Breast epithelium (tissue), 4 donors: ENCODE results near the gene PHACTR4. TPM values are rescaled to one million over a fixed set of nuclear protein-coding genes. Genes with fewer than 3 reads are reported as not detected.

Experiments used
- DNase-seq, 2 donors: peaks; one replicate each; pipeline ENCODE4 v3.0.0-alpha.2; 2019; ENCODE audit warnings: low spot score in 2 of 2
- H3K27ac ChIP-seq, 2 donors: fragments of 200-600 bp; sonication (generic) in 1 of 2; one replicate each; pipeline ENCODE4 v1.5.1; 2016 to 2019; ENCODE audit warnings: mild to moderate bottlenecking in 1 of 2
- H3K27me3 ChIP-seq, 2 donors: fragments of 200-600 bp; sonication (generic) in 1 of 2; one replicate each; pipeline versions ENCODE4 v1.5.1 to v1.6.0; 2017 to 2019; ENCODE audit warnings: control low read depth in 1 of 2, mild to moderate bottlenecking in 1 of 2
- H3K36me3 ChIP-seq: fragments of 200-600 bp; one replicate; pipeline ENCODE4 v1.5.1; 2019
- H3K4me1 ChIP-seq, 2 donors: fragments of 200-600 bp; sonication (generic); one replicate each; pipeline ENCODE4 v1.5.1; 2016 to 2019; ENCODE audit warnings: control low read depth in 1 of 2
- H3K4me3 ChIP-seq, 3 donors: fragments of 200-600 bp; sonication (generic); 1 replicate in 2 of 3; 2 replicates in 1 of 3; pipeline ENCODE4 v1.5.1; 2016 to 2019; ENCODE audit warnings: mild to moderate bottlenecking in 3 of 3, moderate library complexity in 2 of 3
- H3K9me3 ChIP-seq, 2 donors: fragments of 200-600 bp; sonication (generic) in 1 of 2; one replicate each; pipeline ENCODE4 v1.5.1; 2016 to 2019; ENCODE audit warnings: control low read depth in 1 of 2
- POLR2A ChIP-seq: fragments of 450-650 bp; IDR thresholded peaks from one replicate; pipeline ENCODE4 v1.6.1; 2016; ENCODE audit warnings: antibody characterized with exemption, mild to moderate bottlenecking, moderate library complexity
- POLR2AphosphoS5 ChIP-seq, 3 donors: sonication (generic); formaldehyde crosslinking; IDR thresholded peaks; one replicate each; pipeline ENCODE4 v1.6.1; 2017; ENCODE audit warnings: antibody characterized with exemption in 3 of 3
- intact Hi-C: fragments of 100-400 bp; cut with DNase I; formaldehyde crosslinking; loops from one replicate; pipeline ENCODE4 v1.15.1; 2023; ENCODE audit warnings: low total_unique reads
- total RNA-seq, 3 donors: library from RNA; depleted of rRNA; stranded (reverse); fragments of >200 nt; gene quantifications; one replicate each; pipeline ENCODE4 v1.1.0, GENCODE V29; 2016
- TF ChIP-seq, protein P1 (sequence below), 3 donors: fragments of 450-650 bp; IDR thresholded peaks; one replicate each; pipeline ENCODE4 v1.5.1; 2016 to 2017; ENCODE audit warnings: antibody characterized with exemption in 3 of 3, mild to moderate bottlenecking in 3 of 3, moderate library complexity in 3 of 3

Gene PHACTR4
- total RNA-seq, 3 donors from 2014 or later: 17.1 to 29.6 (median 25.9) TPM

DNA sequence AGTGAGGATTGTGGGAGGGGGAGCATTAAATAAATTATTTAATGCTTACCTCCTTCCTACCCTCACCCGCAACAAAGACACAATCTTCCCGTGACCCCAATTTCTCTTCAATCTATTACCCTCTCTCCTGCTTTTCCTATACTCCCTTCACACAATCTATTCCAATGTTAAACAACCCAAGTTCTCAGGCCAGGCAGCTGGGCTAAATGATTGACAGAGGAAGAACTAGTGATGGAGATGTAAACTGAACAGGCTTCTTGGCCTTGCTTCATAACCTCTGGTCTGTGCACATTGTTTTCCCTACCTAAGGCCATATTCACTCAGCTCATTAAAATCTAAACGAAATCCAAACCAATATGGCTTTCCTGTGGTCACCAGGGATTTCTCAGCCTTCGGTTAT is 132.4 kb downstream of the PHACTR4 start:
- intact Hi-C loops: no loop called here
- H3K4me1 ChIP-seq: no peaks in the 10 kb centered on the region
- TF ChIP-seq POLR2A (no peak), POLR2AphosphoS5 (IDR thresholded peaks at IDR 0.05) (no peak)
- TF ChIP-seq, protein P1, sequence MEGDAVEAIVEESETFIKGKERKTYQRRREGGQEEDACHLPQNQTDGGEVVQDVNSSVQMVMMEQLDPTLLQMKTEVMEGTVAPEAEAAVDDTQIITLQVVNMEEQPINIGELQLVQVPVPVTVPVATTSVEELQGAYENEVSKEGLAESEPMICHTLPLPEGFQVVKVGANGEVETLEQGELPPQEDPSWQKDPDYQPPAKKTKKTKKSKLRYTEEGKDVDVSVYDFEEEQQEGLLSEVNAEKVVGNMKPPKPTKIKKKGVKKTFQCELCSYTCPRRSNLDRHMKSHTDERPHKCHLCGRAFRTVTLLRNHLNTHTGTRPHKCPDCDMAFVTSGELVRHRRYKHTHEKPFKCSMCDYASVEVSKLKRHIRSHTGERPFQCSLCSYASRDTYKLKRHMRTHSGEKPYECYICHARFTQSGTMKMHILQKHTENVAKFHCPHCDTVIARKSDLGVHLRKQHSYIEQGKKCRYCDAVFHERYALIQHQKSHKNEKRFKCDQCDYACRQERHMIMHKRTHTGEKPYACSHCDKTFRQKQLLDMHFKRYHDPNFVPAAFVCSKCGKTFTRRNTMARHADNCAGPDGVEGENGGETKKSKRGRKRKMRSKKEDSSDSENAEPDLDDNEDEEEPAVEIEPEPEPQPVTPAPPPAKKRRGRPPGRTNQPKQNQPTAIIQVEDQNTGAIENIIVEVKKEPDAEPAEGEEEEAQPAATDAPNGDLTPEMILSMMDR (IDR thresholded peaks at IDR 0.05): no peak

DNA sequence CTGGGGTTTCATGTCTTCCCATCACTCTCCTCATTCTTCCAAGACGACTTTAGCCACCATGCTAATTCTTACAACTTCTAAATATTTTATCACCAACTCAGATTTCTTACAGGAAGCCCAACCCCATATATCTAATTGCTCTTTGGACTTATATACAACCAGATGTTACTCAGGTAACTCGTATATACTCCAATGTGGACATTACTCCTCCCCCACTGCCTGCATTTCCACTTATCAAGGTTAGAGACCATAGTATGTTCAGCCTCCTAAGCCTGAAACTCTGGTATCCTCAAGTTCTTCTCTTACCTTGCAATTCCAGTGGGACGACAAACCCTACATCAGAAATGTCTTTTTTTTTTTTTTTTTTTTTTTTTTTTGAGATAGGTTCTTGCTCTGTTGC is 133.6 kb downstream of the PHACTR4 start:
- no peak for DNase-seq
- intact Hi-C loops: no loop called here

More for the DNA sequence above, 132.4 kb downstream of the PHACTR4 start:
- H3K4me3 ChIP-seq: no peak overlapping the region
- no peak overlapping the region for H3K27ac ChIP-seq
- H3K36me3 ChIP-seq: no peaks in the 10 kb centered on the region
- H3K27me3 ChIP-seq: no peaks in the 10 kb centered on the region
- DNase-seq: no peak
- H3K9me3 ChIP-seq: no peaks in the 10 kb centered on the region

DNA sequence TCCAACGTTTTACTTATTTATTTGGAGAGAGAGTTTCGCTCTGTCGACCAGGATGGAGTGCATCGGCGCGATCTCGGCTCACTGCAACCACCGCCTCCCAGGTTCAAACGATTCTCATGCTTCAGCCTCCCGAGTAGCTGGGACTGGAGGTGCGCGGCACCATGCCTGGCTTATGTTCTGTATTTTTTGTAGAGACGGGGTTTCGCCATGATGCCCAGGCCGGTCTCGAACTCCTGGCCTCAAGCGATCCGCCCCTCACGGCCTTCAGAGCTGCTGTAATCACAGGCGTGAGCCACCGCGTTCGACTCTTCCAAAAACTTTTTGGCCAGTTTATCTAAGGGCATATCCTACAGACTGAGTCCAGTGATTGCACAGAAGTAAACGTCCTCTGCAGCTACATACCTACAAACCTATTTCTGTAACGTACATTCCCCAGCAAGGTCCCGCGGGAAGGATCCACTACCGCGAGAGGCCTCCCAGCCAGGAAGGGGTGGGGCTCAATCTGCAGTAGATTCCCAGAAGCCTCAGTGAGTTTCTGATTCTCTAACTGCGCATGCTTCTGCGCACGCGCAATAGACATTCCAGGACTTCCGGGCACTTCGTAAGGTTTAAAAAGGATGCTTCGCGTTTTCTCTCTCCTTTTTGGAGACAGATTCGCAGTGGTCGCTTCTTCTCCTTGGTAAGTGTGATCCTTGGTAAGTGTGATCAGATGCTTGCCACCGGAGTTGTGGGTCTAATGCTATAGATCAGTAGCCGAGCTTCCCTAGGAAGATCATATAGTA is 136.1 kb downstream of the PHACTR4 start, which contains the start of gene RCC1:
TSS of gene RCC1 (plus strand) at position 638 of the 782 bp plus-strand sequence. CDS start 23,824 bp downstream, outside the sequence.
- intact Hi-C loops: no loop called here
- H3K4me3 ChIP-seq: peak within 1 kb of the TSS; percentile 64 to 79 (median 64)
- TF ChIP-seq, protein P1 (IDR thresholded peaks at IDR 0.05): no peak
- TF ChIP-seq POLR2A (peak; percentile 98), POLR2AphosphoS5 (IDR thresholded peaks at IDR 0.05) (peak; percentile 75 to 98 (median 95))
- H3K27ac ChIP-seq: peak within 1 kb of the TSS; percentile 86 to 89
- no peaks in the 10 kb centered on the region for H3K36me3 ChIP-seq
- H3K9me3 ChIP-seq: no peaks in the 10 kb centered on the region
- DNase-seq: peak; percentile 95 to 98
- no peaks in the 10 kb centered on the region for H3K27me3 ChIP-seq
- peaks cover 0 to 34% of the 10 kb centered on the region in 2 donors for H3K4me1 ChIP-seq

More for the DNA sequence above, 133.6 kb downstream of the PHACTR4 start:
- H3K27ac ChIP-seq: no peak overlapping the region
- peaks cover 0 to 11% of the 10 kb centered on the region in 2 donors for H3K4me1 ChIP-seq
- H3K36me3 ChIP-seq: no peaks in the 10 kb centered on the region
- H3K9me3 ChIP-seq: no peaks in the 10 kb centered on the region
- no peak overlapping the region for H3K4me3 ChIP-seq
- TF ChIP-seq, protein P1 (IDR thresholded peaks at IDR 0.05): no peak
- TF ChIP-seq POLR2A (no peak), POLR2AphosphoS5 (IDR thresholded peaks at IDR 0.05) (no peak)
- no peaks in the 10 kb centered on the region for H3K27me3 ChIP-seq

DNA sequence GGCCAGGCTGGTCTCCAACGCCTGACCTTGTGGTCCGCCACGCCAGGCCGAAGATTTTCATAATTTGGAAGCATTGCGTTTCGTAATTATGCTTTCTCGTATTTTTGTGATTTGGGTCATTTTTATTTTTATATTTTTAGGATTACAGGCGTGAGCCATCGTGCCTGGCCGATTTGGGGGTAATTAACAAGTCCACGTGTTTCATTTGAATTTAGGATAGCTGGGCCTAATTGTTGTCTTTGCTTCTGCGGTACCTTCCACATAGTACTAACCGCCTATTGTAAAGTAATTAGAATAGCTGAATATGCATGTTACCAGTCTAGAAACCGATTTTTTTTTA is 137.3 kb downstream of the PHACTR4 start:
- intact Hi-C loops: no loop called here
- TF ChIP-seq POLR2A (no peak), POLR2AphosphoS5 (IDR thresholded peaks at IDR 0.05) (no peak)
- TF ChIP-seq, protein P1 (IDR thresholded peaks at IDR 0.05): no peak
- peaks cover 0 to 34% of the 10 kb centered on the region in 2 donors for H3K4me1 ChIP-seq

DNA sequence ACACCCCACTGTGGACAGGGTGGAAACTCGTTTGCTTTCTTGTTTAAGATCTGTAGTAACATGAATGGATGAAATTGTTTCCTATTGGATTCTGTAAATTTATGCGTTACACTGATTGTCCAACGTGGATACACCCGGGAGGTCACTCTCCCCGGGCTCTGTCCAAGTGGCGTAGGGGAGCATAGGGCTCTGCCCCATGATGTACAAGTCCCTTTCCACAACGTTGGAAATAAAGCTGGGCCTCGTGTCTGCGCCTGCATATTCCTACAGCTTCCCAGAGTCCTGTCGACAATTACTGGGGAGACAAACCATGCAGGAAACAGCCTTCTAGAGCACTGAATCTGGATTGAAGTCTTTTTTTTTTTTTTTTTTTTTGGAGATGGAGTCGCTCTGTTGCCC is 137.7 kb downstream of the PHACTR4 start:
- H3K36me3 ChIP-seq: no peaks in the 10 kb centered on the region
- H3K4me1 ChIP-seq: peaks cover 0 to 34% of the 10 kb centered on the region in 2 donors
- TF ChIP-seq, protein P1 (IDR thresholded peaks at IDR 0.05): no peak
- no peak for TF ChIP-seq POLR2AphosphoS5 (IDR thresholded peaks at IDR 0.05)
- TF ChIP-seq POLR2A: no peak
- peak overlapping the region; percentile 85 to 86 for H3K27ac ChIP-seq
- no peak for DNase-seq
- H3K27me3 ChIP-seq: no peaks in the 10 kb centered on the region
- peak overlapping the region; percentile 64 to 79 (median 64) for H3K4me3 ChIP-seq
- intact Hi-C loops: no loop called here
- no peaks in the 10 kb centered on the region for H3K9me3 ChIP-seq

More for the DNA sequence above, 137.3 kb downstream of the PHACTR4 start:
- peak overlapping the region; percentile 64 to 79 (median 64) for H3K4me3 ChIP-seq
- no peaks in the 10 kb centered on the region for H3K27me3 ChIP-seq
- no peaks in the 10 kb centered on the region for H3K36me3 ChIP-seq
- no peaks in the 10 kb centered on the region for H3K9me3 ChIP-seq
- no peak for DNase-seq
- peak overlapping the region; percentile 85 to 86 for H3K27ac ChIP-seq
